Fibroblast of lung (primary cell): ENCODE measurements around the gene CDH24. TPM values are rescaled to one million over a fixed set of nuclear protein-coding genes. Genes with fewer than 3 reads are reported as not detected.

ENCODE experiments used
- DNase-seq, 2 donors: peaks; one replicate each; pipeline versions ENCODE4 v3.0.0 to v3.0.0-alpha.2; 2010; ENCODE audit warnings: low read depth in 2 of 2
- H2AFZ ChIP-seq: 2 replicates; pipeline ENCODE4 v1.5.1; 2012; ENCODE audit warnings: low read length, control low read depth, inconsistent platforms
- H3K27ac ChIP-seq: 2 replicates; pipeline ENCODE4 v1.5.1; 2011; ENCODE audit warnings: low read length, control low read depth; ENCODE audit not compliant: insufficient read depth
- H3K27me3 ChIP-seq: 2 replicates; pipeline ENCODE4 v1.5.1; 2011; ENCODE audit warnings: mild to moderate bottlenecking, low read length; ENCODE audit not compliant: control insufficient read depth, insufficient read depth
- H3K36me3 ChIP-seq: 2 replicates; pipeline ENCODE4 v1.5.1; 2011; ENCODE audit warnings: low read length; ENCODE audit not compliant: control insufficient read depth, insufficient read depth
- H3K4me1 ChIP-seq: 2 replicates; pipeline ENCODE4 v1.5.1; 2011; ENCODE audit warnings: low read length; ENCODE audit not compliant: control insufficient read depth, insufficient read depth; ENCODE audit errors: extremely low read depth
- H3K4me2 ChIP-seq: 2 replicates; pipeline ENCODE4 v1.5.1; 2011; ENCODE audit warnings: low read length, control low read depth; ENCODE audit not compliant: insufficient read depth; ENCODE audit errors: extremely low read depth
- H3K4me3 ChIP-seq, 4 experiments: fragments of 200-600 bp in 1 of 4; sonication (generic) in 1 of 4; replicated peaks in 1 of 4; 2 replicates each; pipeline ENCODE4 v1.5.1; 2011 to 2016; ENCODE audit warnings: low read length in 4 of 4, low read depth in 3 of 4, mild to moderate bottlenecking in 3 of 4, control low read depth in 2 of 4, inconsistent platforms in 1 of 4, mixed read lengths in 1 of 4; ENCODE audit not compliant: insufficient read depth in 1 of 4; ENCODE audit errors: control extremely low read depth in 1 of 4
- H3K79me2 ChIP-seq: 2 replicates; pipeline ENCODE4 v1.5.1; 2012; ENCODE audit warnings: mild to moderate bottlenecking, low read length, inconsistent platforms; ENCODE audit not compliant: control insufficient read depth, insufficient read depth
- H3K9ac ChIP-seq: 2 replicates; pipeline ENCODE4 v1.5.1; 2011; ENCODE audit warnings: mild to moderate bottlenecking, low read length, control low read depth; ENCODE audit not compliant: insufficient read depth
- H3K9me3 ChIP-seq: 2 replicates; pipeline ENCODE4 v1.5.1; 2012; ENCODE audit warnings: low read depth, low read length; ENCODE audit not compliant: control insufficient read depth, insufficient read depth
- H4K20me1 ChIP-seq: 2 replicates; pipeline ENCODE4 v1.5.1; 2011; ENCODE audit warnings: low read length; ENCODE audit not compliant: control insufficient read depth, insufficient read depth; ENCODE audit errors: extremely low read depth
- EZH2 ChIP-seq: IDR thresholded peaks from 2 replicates; pipeline ENCODE4 v1.5.1; 2012; ENCODE audit warnings: low read length, control low read depth, mild to moderate bottlenecking; ENCODE audit errors: missing control alignments
- polyA plus RNA-seq, 2 donors: library from polyadenylated mRNA; depleted of rRNA in 1 of 2; stranded (reverse) in 1 of 2; unstranded in 1 of 2; fragments of >200 nt; gene quantifications; 2 replicates each; pipeline ENCODE4 v1.2.1, GENCODE V29; 2011 to 2012; ENCODE audit warnings: missing spikeins in 1 of 2
- total RNA-seq: library from RNA; depleted of rRNA; stranded (reverse); fragments of >200 nt; gene quantifications from 2 replicates; pipeline ENCODE4 v1.2.1, GENCODE V29; 2014
- TF ChIP-seq, protein P1 (sequence below), 2 donors: IDR thresholded peaks in 1 of 2; conservative IDR thresholded peaks in 1 of 2; 1 replicate in 1 of 2; 2 replicates in 1 of 2; pipeline ENCODE4 v1.5.1; 2011 to 2012; ENCODE audit warnings: low read length in 2 of 2, control low read depth in 1 of 2, inconsistent platforms in 1 of 2, low read depth in 1 of 2, mild to moderate bottlenecking in 1 of 2

Gene CDH24
- total and polyA plus RNA-seq, 2 donors (not counting 1 experiment from before 2014, with no cell fraction given): 5.0 to 5.6 TPM

DNA sequence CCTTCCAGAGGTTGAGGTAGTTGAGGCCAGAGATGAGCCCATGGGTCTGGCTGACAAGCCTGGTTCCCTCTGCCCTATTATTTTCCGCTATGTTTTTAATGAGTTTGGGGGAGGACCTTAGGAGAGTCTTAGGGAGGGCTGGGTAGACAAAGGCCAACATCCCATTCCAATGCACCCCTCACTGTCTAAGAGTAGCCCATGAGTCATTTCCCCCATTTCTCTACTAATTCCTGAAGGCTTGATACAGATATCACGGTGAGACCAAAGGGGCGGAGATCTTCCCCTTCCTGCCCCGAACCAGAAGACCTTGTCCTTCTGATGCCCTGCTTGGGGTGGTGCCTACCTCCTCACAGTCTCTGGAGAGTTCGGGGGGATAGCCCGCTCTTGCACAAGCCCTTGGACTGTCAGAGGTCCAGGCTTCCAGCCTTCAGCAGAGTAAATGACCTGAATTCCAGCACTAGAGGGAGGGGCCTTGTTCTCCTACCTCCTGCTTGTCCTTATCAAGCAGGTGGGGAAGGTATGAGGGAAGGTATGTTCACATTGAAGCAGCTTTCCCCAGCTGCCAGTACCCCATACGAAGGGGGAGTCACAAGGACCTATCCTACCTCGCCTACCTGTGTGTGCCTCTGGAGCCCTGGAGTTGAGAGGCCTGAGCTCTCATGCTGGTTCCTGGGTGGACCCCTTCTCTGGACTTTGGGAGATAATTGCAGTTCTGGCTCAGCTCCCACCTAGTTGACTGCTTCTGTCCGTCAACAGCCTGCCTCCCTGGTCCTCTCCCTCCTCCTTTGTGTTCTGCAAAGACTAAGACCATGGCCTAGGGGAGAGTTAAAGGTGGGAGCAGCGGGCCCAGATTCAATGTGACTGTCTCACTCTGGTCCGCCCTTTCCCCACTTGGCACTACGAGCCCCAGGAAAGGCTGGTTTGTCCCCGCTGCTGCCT, 11.6 kb downstream of the CDH24 start:
- Histone ChIP-seq H3K27me3 (no peaks in the 10 kb centered on the region), H2AFZ (no peak overlapping the region), H3K36me3 (no peaks in the 10 kb centered on the region), H3K4me3 (no peak overlapping the region), H4K20me1 (no peaks in the 10 kb centered on the region), H3K9ac (no peak overlapping the region), H3K79me2 (no peaks in the 10 kb centered on the region), H3K4me1 (no peaks in the 10 kb centered on the region), H3K9me3 (no peaks in the 10 kb centered on the region), H3K4me2 (no peak overlapping the region), H3K27ac (no peak overlapping the region)
- no peak for DNase-seq
- TF ChIP-seq, protein P1, sequence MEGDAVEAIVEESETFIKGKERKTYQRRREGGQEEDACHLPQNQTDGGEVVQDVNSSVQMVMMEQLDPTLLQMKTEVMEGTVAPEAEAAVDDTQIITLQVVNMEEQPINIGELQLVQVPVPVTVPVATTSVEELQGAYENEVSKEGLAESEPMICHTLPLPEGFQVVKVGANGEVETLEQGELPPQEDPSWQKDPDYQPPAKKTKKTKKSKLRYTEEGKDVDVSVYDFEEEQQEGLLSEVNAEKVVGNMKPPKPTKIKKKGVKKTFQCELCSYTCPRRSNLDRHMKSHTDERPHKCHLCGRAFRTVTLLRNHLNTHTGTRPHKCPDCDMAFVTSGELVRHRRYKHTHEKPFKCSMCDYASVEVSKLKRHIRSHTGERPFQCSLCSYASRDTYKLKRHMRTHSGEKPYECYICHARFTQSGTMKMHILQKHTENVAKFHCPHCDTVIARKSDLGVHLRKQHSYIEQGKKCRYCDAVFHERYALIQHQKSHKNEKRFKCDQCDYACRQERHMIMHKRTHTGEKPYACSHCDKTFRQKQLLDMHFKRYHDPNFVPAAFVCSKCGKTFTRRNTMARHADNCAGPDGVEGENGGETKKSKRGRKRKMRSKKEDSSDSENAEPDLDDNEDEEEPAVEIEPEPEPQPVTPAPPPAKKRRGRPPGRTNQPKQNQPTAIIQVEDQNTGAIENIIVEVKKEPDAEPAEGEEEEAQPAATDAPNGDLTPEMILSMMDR (conservative IDR thresholded peaks at IDR 0.05 in 1 of 2, IDR thresholded peaks at IDR 0.05 in 1 of 2; ENCODE audit: low read depth in 1 of 2, low read length in 2 of 2): no peak
- TF ChIP-seq EZH2: no peak

DNA sequence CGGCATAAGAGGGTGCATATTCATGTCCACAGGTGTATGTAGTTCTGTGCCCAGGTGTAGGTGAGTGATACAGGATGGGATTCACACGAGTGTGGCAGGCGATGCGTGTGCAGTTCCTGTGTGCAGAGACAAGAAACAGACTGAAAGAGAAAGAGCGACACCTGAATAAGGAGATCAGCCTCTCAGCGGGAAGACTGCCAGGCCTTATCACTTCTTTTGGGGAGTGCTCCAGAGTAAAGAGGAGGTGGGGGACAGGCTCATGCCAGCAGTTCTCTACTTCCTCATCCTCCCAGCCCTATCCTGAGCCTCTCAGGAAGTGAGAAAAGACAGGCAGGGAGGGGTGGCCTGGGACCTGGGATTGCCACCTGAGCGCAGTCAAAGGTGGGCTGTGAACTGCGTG, 12.5 kb downstream of the CDH24 start:
- no peaks in the 10 kb centered on the region for H4K20me1 ChIP-seq
- H3K4me2 ChIP-seq: no peak overlapping the region
- H3K4me1 ChIP-seq: no peaks in the 10 kb centered on the region
- no peak for TF ChIP-seq EZH2
- TF ChIP-seq, protein P1 (conservative IDR thresholded peaks at IDR 0.05 in 1 of 2, IDR thresholded peaks at IDR 0.05 in 1 of 2; ENCODE audit: low read depth in 1 of 2, low read length in 2 of 2): no peak
- H3K27ac ChIP-seq: no peak overlapping the region
- no peak overlapping the region for H2AFZ ChIP-seq
- DNase-seq: no peak
- H3K27me3 ChIP-seq: no peaks in the 10 kb centered on the region
- H3K4me3 ChIP-seq: no peak overlapping the region
- no peaks in the 10 kb centered on the region for H3K9me3 ChIP-seq
- no peak overlapping the region for H3K9ac ChIP-seq
- no peaks in the 10 kb centered on the region for H3K79me2 ChIP-seq
- no peaks in the 10 kb centered on the region for H3K36me3 ChIP-seq

DNA sequence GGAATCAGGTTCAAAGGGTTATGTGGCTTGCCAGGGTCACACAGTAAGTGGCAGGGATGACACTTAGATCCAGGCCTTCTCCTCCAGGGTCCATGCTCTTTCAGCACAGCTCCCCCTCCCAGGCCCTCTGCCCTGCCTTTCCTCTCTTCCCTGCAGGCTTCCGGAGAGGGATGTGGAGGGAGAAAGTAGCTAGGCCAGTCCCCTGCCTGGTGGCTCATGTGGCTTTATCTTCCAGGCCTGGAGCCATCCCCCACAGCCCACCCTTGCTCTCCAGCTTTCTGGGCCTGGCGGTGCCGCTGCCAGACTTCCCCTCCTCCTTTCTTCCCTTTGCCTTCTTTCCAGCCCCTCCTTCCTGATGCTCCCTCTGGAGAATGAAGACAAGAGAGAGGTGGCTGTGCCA, 13.6 kb downstream of the CDH24 start:
- Histone ChIP-seq H3K4me3 (no peak overlapping the region), H3K27me3 (no peaks in the 10 kb centered on the region), H3K27ac (no peak overlapping the region), H4K20me1 (no peaks in the 10 kb centered on the region), H3K4me1 (no peaks in the 10 kb centered on the region), H3K36me3 (no peaks in the 10 kb centered on the region), H3K9ac (no peak overlapping the region), H2AFZ (no peak overlapping the region), H3K9me3 (no peaks in the 10 kb centered on the region), H3K4me2 (no peak overlapping the region), H3K79me2 (no peaks in the 10 kb centered on the region)
- TF ChIP-seq EZH2: no peak
- TF ChIP-seq, protein P1 (conservative IDR thresholded peaks at IDR 0.05 in 1 of 2, IDR thresholded peaks at IDR 0.05 in 1 of 2; ENCODE audit: low read depth in 1 of 2, low read length in 2 of 2): no peak
- no peak for DNase-seq
